HG03442 (cell line): ENCODE data around the gene GRIK4.

Source experiments
- ATAC-seq: cut with Tn5 transposase; IDR thresholded peaks from one replicate; pipeline ENCODE4 v1.9.1; 2021; ENCODE audit warnings: mild to moderate bottlenecking, moderate library complexity; ENCODE audit not compliant: unreplicated experiment

Gene GRIK4

GRCh38 chr11:120694726-120695125 is 183.2 kb downstream of the GRIK4 start:
- ATAC-seq, result no peak

GRCh38 chr11:120695426-120695825 is 183.9 kb downstream of the GRIK4 start:
- no peak for ATAC-seq

DNA sequence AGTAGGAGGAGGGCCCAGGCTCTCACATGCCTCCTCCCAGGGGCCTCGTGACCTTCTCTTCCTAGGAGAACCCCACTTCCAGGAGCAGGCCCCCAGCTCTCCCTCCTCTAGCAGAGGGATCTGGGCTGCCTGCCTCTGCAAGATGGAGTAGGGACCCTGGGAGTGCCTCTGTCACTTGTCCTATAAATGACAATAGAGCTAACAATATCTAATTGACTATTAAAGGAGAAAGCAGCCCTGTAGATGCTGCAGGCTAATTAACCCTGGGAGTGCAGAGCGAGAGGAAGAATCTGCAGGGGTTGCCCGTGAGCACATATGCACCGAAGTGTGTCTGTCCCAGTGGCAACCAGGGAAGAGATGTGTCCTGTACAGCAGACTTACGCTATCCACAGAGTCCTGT is 184.4 kb downstream of the GRIK4 start:
- ATAC-seq, result no peak

- no peak for ATAC-seq
Measured at GRCh38 chr11:120696597-120697218, 185.2 kb downstream of the GRIK4 start.

GRCh38 chr11:120698918-120699317 is 187.4 kb downstream of the GRIK4 start:
- no peak for ATAC-seq

GRCh38 chr11:120702656-120703055 is 191.1 kb downstream of the GRIK4 start:
- no peak for ATAC-seq

DNA sequence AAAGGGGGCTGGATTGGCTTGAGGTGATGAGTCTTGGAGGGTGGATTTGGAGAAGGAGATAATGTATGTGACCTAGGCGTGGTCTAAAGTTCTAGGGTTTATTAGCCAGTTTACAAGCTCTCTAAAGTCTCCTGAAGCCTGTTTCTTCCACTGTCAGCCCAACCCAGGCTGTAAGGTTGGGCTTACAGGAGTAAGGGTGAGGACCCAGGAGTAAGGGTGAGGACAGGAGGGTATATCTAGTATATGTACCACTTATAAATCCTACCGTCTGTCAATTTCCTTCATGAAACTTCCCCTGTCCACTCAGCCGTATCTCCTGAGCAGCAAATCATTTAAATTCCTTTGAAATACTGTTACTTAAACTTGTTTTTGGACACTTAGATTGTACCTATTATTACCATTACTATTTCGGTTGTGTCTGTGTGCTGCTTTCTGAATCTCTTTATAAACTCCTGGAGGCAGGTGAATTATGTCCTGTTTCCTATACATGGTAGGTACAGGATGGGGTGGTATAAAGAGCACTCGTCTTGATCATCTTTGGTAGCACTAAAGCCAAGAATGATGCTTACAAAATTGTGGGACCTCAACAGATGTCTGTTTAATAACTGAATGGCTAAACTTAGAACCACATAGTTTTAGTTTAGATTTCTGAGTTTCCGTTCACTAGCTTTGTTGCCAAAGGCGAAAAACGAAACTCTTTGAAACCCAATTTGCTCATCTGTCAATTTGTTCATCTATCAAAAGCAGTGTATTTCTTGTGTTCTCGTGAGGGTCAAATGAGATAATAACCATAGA is 192.0 kb downstream of the GRIK4 start:
- peak; percentile 66 for ATAC-seq

DNA sequence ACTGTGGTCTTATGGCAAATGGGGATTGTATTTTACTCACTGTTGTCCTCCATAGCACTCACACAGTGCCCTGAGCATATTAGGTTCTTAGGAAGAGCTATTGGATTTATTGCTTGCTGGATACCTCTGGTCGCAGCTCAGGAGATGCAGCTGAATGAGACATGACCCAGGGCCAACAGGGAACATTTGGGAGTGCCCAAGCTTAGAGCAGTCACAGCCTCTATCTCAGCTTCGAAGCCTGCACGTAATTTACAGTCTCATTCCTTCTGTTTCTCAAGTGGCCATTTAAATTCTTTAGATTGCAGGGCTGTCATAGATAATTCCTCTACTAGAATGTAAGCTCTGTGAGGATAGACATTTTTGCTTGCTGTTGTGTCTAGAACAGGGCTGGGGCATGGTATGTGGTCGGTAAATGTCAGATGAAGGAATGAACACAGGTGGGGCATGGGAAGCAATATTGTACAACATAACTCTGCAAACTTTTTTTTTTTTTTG is 192.8 kb downstream of the GRIK4 start:
- ATAC-seq, result peak; percentile 13

DNA sequence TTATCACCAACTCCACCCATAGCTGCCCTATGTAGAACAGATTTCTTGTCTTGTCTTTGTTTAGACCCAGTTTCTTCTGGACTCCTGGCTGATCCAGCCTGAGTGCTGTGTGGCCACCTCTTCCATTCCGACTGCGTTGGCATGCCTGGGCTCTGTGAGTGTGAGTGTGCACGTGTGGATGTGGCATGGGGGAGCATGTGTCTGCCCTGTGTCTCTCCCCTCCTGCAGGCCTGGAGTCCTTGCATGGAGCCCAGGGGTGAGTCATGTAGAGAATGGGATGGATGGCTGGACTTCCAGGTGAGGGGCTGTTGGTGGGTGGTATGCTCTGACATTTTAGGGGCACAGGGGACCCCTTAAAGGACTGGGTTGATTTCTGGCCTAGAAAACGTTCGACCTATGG is 194.7 kb downstream of the GRIK4 start:
- no peak for ATAC-seq

DNA sequence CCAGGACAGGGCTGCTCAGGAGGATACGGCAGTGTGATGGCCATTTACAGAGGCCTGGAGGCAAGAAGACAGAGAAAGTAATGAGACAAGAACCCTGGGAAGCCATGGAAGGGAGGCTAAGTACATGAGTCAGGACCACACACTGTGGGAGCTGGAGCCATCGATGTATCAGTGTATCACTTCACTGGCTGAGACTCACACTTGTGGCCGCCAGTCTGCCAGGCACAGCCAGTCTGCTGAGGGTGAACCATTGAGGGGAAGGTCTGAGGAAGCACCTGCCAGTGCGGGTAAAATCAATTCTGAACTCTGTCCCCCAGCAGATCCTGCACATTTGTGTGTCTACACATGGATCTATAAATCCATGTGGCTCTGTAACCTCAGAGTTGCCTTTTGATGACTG is 195.6 kb downstream of the GRIK4 start:
- ATAC-seq, result no peak

DNA sequence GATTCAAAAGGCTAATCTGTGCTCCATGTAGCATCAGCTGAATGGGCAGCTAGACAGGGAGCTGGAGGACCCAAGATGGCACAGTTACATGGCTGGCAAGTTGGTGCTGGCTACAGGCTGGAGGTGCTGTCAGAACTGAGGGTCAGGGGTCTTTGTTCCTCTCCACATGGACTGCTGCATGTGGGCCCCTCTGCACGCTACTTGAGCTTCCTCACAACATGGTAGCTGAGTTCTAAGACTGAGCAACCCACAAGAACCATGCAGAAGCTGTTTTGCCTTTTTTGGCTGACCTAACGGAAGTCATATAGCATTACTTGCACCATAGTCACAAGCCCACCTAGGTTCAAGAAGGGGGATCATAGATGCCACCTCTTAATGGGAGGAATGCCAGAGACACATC is 196.1 kb downstream of the GRIK4 start:
- no peak for ATAC-seq

GRCh38 chr11:120708511-120709183 is 197.1 kb downstream of the GRIK4 start:
- no peak for ATAC-seq

GRCh38 chr11:120709808-120710207 is 198.3 kb downstream of the GRIK4 start:
- ATAC-seq, result peak; percentile 87

- ATAC-seq, result peak; percentile 18
Measured at GRCh38 chr11:120710354-120711131, 199.0 kb downstream of the GRIK4 start.

DNA sequence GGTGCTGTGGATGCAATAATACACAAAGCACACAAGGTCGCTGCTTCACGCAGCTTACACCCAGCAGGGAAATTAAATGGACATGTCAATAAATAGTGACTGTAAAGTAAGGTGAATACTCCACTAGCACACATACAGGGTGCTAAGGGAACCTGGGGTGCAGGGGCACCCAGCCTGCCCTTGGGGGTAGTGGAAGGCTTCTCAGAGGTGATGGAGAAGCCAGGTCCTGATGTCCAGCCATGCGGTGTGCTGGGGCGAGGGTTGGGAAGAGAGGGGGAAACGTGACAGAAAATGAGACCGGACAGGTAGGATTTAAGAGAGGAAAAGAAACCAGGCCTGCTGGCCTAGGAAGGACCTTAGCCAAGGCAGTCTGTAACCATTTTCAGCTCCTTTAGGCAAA is 200.5 kb downstream of the GRIK4 start:
- no peak for ATAC-seq

GRCh38 chr11:120712881-120713280 is 201.3 kb downstream of the GRIK4 start:
- no peak for ATAC-seq

DNA sequence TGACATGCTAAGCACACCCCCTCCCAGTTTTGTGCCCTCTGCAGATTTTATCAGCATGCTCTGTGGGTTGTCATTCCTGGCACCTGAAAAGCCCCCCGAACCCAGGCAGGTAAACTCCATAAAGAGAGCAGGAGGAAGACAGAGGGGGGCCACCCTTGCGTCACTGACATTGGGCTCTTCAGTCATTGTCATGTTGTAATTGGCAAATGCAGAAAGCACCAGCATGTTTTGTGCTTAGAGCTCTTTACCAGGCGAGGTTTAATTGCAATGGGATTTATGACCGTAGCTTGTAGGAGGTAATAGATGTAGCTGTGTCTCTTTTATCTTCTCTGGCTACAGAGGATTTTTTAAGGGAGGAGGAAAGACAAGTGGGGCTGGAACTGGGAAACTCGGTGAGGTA is 201.7 kb downstream of the GRIK4 start:
- ATAC-seq, result no peak

DNA sequence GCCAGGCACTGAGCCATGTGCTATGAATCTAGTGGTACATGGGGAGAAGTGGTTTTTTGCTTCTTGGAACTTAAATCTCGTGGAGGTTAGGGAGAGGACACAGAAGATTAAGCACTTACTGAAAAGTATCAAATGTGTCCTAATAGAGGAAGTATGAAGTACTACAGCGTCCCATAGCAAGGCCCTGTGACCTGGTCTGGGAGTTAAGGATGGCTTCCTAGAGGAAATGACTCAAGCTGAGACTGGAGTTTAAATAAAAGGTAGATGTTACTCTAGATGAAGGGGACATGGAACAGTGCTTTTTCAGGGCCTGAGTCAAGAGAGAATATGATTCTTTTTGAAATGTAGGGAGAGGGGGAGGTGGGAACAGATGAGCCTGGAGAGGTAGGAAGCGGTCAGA is 202.9 kb downstream of the GRIK4 start:
- no peak for ATAC-seq

DNA sequence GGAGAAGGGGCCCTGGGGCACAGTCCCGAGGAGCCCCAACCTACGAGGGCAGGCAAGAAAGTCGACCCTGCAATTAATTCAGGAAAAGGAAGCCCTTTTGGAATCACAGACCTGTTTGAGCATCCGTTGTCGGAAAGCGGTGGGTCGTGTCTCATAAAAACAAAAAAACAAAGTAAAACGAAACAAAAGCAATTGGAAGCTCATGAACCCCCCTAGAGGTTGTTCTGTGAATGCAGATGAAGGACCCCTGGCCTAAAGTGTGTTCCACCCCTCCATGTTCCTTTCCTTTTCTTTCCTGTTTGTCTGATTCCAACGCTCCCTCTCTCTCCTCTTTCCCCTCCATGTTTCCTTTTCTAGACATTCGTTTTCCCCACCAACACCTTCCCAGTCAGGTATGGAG is 203.7 kb downstream of the GRIK4 start:
- ATAC-seq, result no peak

DNA sequence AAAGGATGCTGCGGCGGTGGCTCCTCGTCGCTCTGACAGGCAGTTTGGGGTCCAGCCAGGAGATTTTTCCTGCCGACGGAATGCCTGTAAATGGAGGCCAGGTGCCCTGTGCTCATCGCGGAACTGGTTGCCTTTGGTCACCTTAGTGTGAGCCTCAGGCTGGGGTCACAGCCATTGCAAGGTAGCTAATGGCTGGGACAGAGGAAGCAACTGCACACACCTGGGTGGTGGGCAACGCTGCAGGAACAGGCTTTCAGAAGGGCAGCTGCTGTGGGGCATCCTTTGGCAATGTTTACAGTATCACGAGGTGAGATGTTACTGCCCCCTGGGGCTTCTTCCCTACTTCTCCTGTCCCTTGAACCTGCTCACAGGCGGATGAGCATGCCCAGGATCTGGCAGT is 205.5 kb downstream of the GRIK4 start:
- no peak for ATAC-seq

GRCh38 chr11:120717623-120718022 is 206.1 kb downstream of the GRIK4 start:
- ATAC-seq, result no peak
